H9 (cell line): ENCODE data around the gene ASXL3. TPM values are rescaled to one million over a fixed set of nuclear protein-coding genes. Genes with fewer than 3 reads are reported as not detected.

Source experiments
- DNase-seq: peaks from one replicate; pipeline ENCODE4 v3.0.0-alpha.2; 2017
- H2AFZ ChIP-seq: one replicate; pipeline ENCODE4 v1.6.1; 2013; ENCODE audit warnings: mild to moderate bottlenecking, low read length, control low read depth, moderate library complexity
- H2AK5ac ChIP-seq: 2 replicates; pipeline ENCODE4 v1.6.1; 2013; ENCODE audit warnings: low read length, control low read depth, mixed read lengths; ENCODE audit not compliant: insufficient read length
- H2BK120ac ChIP-seq: one replicate; pipeline ENCODE4 v1.6.1; 2013; ENCODE audit warnings: low read depth, mild to moderate bottlenecking, low read length, control low read depth, inconsistent platforms; ENCODE audit not compliant: poor library complexity, severe bottlenecking
- H2BK12ac ChIP-seq: 2 replicates; pipeline ENCODE4 v1.6.1; 2013; ENCODE audit warnings: low read length, control low read depth, mixed read lengths, low read depth; ENCODE audit not compliant: insufficient read length
- H2BK15ac ChIP-seq: 2 replicates; pipeline ENCODE4 v1.6.1; 2013; ENCODE audit warnings: low read depth, low read length, control low read depth
- H2BK20ac ChIP-seq: one replicate; pipeline ENCODE4 v1.6.1; 2013; ENCODE audit warnings: low read depth, mild to moderate bottlenecking, low read length, control low read depth, inconsistent platforms; ENCODE audit not compliant: poor library complexity, severe bottlenecking
- H2BK5ac ChIP-seq: 2 replicates; pipeline ENCODE4 v1.6.1; 2013; ENCODE audit warnings: low read length, control low read depth, mixed read lengths; ENCODE audit not compliant: insufficient read length
- H3K14ac ChIP-seq: 2 replicates; pipeline ENCODE4 v1.6.1; 2013; ENCODE audit warnings: low read length, control low read depth; ENCODE audit not compliant: insufficient read depth
- H3K18ac ChIP-seq: 2 replicates; pipeline ENCODE4 v1.6.1; 2013; ENCODE audit warnings: low read depth, mild to moderate bottlenecking, mixed read lengths, low read length, control low read depth; ENCODE audit not compliant: insufficient read length
- H3K23ac ChIP-seq: 2 replicates; pipeline ENCODE4 v1.6.1; 2013; ENCODE audit warnings: low read length, control low read depth, mixed read lengths, low read depth; ENCODE audit not compliant: insufficient read length
- H3K23me2 ChIP-seq: 2 replicates; pipeline ENCODE4 v1.6.1; 2013; ENCODE audit warnings: low read depth, mild to moderate bottlenecking, mixed read lengths, low read length, control low read depth; ENCODE audit not compliant: insufficient read length, poor library complexity, severe bottlenecking
- H3K27ac ChIP-seq: 2 replicates; pipeline ENCODE4 v1.5.1; 2013; ENCODE audit warnings: low read length, control low read depth, mixed read lengths, low read depth; ENCODE audit not compliant: insufficient read length
- H3K27me3 ChIP-seq: 2 replicates; pipeline ENCODE4 v1.6.1; 2013; ENCODE audit warnings: low read length, control low read depth, inconsistent platforms; ENCODE audit not compliant: insufficient read depth
- H3K4ac ChIP-seq: 2 replicates; pipeline ENCODE4 v1.6.1; 2013; ENCODE audit warnings: low read depth, mild to moderate bottlenecking, control low read depth, inconsistent platforms, low read length, moderate library complexity
- H3K4me1 ChIP-seq: 2 replicates; pipeline ENCODE4 v1.6.1; 2013; ENCODE audit warnings: low read length, control low read depth, inconsistent platforms; ENCODE audit not compliant: insufficient read depth
- H3K4me2 ChIP-seq: 2 replicates; pipeline ENCODE4 v1.6.1; 2013; ENCODE audit warnings: low read length, control low read depth, mixed read lengths; ENCODE audit not compliant: insufficient read length, insufficient read depth
- H3K56ac ChIP-seq: 2 replicates; pipeline ENCODE4 v1.6.1; 2013; ENCODE audit warnings: low read depth, mild to moderate bottlenecking, mixed read lengths, low read length, control low read depth; ENCODE audit not compliant: insufficient read length
- H3K79me1 ChIP-seq: 2 replicates; pipeline ENCODE4 v1.6.1; 2013; ENCODE audit warnings: low read depth, mild to moderate bottlenecking, moderate library complexity, low read length, control low read depth, inconsistent platforms; ENCODE audit not compliant: insufficient read depth, poor library complexity, severe bottlenecking
- H3K79me2 ChIP-seq: 2 replicates; pipeline ENCODE4 v1.6.1; 2013; ENCODE audit warnings: low read length, control low read depth, inconsistent platforms; ENCODE audit not compliant: insufficient read depth
- H3K9ac ChIP-seq: 2 replicates; pipeline ENCODE4 v1.6.1; 2013; ENCODE audit warnings: low read length, control low read depth, mixed read lengths; ENCODE audit not compliant: insufficient read length; ENCODE audit errors: extremely low read depth
- H3K9me3 ChIP-seq: one replicate; pipeline ENCODE4 v1.6.1; 2013; ENCODE audit warnings: low read depth, low read length, inconsistent platforms; ENCODE audit not compliant: control insufficient read depth
- H3T11ph ChIP-seq: one replicate; pipeline ENCODE4 v1.6.1; 2013; ENCODE audit warnings: mild to moderate bottlenecking, low read length, control low read depth, inconsistent platforms
- H4K20me1 ChIP-seq: one replicate; pipeline ENCODE4 v1.6.1; 2013; ENCODE audit not compliant: control insufficient read depth, insufficient read length, insufficient read depth
- H4K5ac ChIP-seq: 2 replicates; pipeline ENCODE4 v1.6.1; 2013; ENCODE audit warnings: low read depth, mild to moderate bottlenecking, mixed read lengths, low read length, control low read depth; ENCODE audit not compliant: insufficient read length
- H4K8ac ChIP-seq: replicated peaks from 2 replicates; pipeline ENCODE4 v1.6.1; 2013; ENCODE audit warnings: low read length, control low read depth, mixed read lengths, low read depth; ENCODE audit not compliant: insufficient read length
- H4K91ac ChIP-seq: 2 replicates; pipeline ENCODE4 v1.6.1; 2013; ENCODE audit warnings: low read depth, mild to moderate bottlenecking, moderate library complexity, mixed read lengths, low read length, control low read depth; ENCODE audit not compliant: insufficient read length
- H3K27ac Mint-ChIP-seq, 3 experiments: 2 replicates in 2 of 3; 3 replicates in 1 of 3; pipeline ENCODE4 v1.8.0; 2020 to 2021; ENCODE audit warnings: mixed read lengths in 3 of 3, mild to moderate bottlenecking in 1 of 3, moderate library complexity in 1 of 3
- H3K27me3 Mint-ChIP-seq: 2 replicates; pipeline ENCODE4 v1.8.0; 2021; ENCODE audit warnings: low read depth, mild to moderate bottlenecking, moderate library complexity, mixed read lengths
- H3K36me3 Mint-ChIP-seq, 3 experiments: 2 replicates in 2 of 3; 3 replicates in 1 of 3; pipeline ENCODE4 v1.8.0; 2020 to 2021; ENCODE audit warnings: low read depth in 3 of 3, mixed read lengths in 3 of 3; ENCODE audit not compliant: insufficient read depth in 1 of 3
- H3K4me1 Mint-ChIP-seq, 2 experiments: 2 replicates each; pipeline ENCODE4 v1.8.0; 2020; ENCODE audit warnings: mixed read lengths in 2 of 2
- H3K4me3 Mint-ChIP-seq, 2 experiments: 2 replicates in 1 of 2; 3 replicates in 1 of 2; pipeline ENCODE4 v1.8.0; 2020 to 2021; ENCODE audit warnings: mild to moderate bottlenecking in 2 of 2, mixed read lengths in 2 of 2, moderate library complexity in 1 of 2
- H3K9me3 Mint-ChIP-seq, 2 experiments: 2 replicates in 1 of 2; 3 replicates in 1 of 2; pipeline ENCODE4 v1.8.0; 2020; ENCODE audit warnings: mild to moderate bottlenecking in 2 of 2, mixed read lengths in 2 of 2, moderate library complexity in 1 of 2
- CTCF ChIP-seq: fragments of 200-600 bp; sonication (generic); conservative IDR thresholded peaks from 3 replicates; pipeline ENCODE4 v1.8.0; 2021; ENCODE audit warnings: antibody characterized with exemption, mild to moderate bottlenecking
- WGBS: extraction: QIAGEN DNeasy Blood & Tissue Kit; methylation state at CpG from one replicate; pipeline ENCODE4 v1.1.7; 2013; ENCODE audit warnings: missing lambda C conversion rate, low lambda C conversion rate, mixed read lengths; ENCODE audit not compliant: insufficient read length; ENCODE audit errors: extremely low coverage; 5-methylcytosine and 5-hydroxymethylcytosine counted together
- total RNA-seq: library from RNA; stranded (reverse); gene quantifications from 2 replicates; pipeline ENCODE4 v1.2.1, GENCODE V29; 2021

The ASXL3 gene
- total RNA-seq, 1 experiment from 2014 or later, result 0.35 TPM

- TF ChIP-seq CTCF, result no peak
- no peak overlapping the region for H3K23ac ChIP-seq
- H3K9me3 ChIP-seq, result no peaks in the 10 kb centered on the region
- H3K27ac ChIP-seq, result no peak overlapping the region
- no peak overlapping the region for H2BK5ac ChIP-seq
- no CpG with 5 or more reads among the region's 2 CpGs for WGBS
- Mint-ChIP-seq H3K27ac (no peak overlapping the region), H3K36me3 (no peaks in the 10 kb centered on the region), H3K27me3 (no peaks in the 10 kb centered on the region), H3K9me3 (no peaks in the 10 kb centered on the region), H3K4me1 (peaks cover 2 to 8% of the 10 kb centered on the region in 2 experiments; a peak in 3 of 4 replicates), H3K4me3 (no peak overlapping the region)
- no peak overlapping the region for H2BK12ac ChIP-seq
- H2BK15ac ChIP-seq, result no peak overlapping the region
- no peak overlapping the region for H3K56ac ChIP-seq
- no peak overlapping the region for H2AFZ ChIP-seq
- H2AK5ac ChIP-seq, result no peak overlapping the region
- no peaks in the 10 kb centered on the region for H3K27me3 ChIP-seq
- H3T11ph ChIP-seq, result no peak overlapping the region
- no peak for DNase-seq
- no peaks in the 10 kb centered on the region for H4K20me1 ChIP-seq
- no peaks in the 10 kb centered on the region for H3K79me1 ChIP-seq
- H3K4me1 ChIP-seq, result no peaks in the 10 kb centered on the region
- no peak overlapping the region for H3K4ac ChIP-seq
- no peak overlapping the region for H2BK120ac ChIP-seq
- H3K14ac ChIP-seq, result no peak overlapping the region
- H4K91ac ChIP-seq, result no peak overlapping the region
- H4K5ac ChIP-seq, result no peak overlapping the region
- no peaks in the 10 kb centered on the region for H3K79me2 ChIP-seq
- no peaks in the 10 kb centered on the region for H3K23me2 ChIP-seq
- no peak overlapping the region for H2BK20ac ChIP-seq
- H4K8ac ChIP-seq, result no peak overlapping the region
- no peak overlapping the region for H3K9ac ChIP-seq
- H3K18ac ChIP-seq, result no peak overlapping the region
- no peak overlapping the region for H3K4me2 ChIP-seq
Measured at GRCh38 chr18:33540392-33540791, 37.6 kb upstream of the ASXL3 start.
